HG03097 (cell line): Measurements from ENCODE around the gene DHDH.
"Not testable (repeated sequence)": the region's sequence is repeated elsewhere in the genome, so short reads cannot be mapped to it uniquely, and the experiment has no call there.

Source experiments
- ATAC-seq: cut with Tn5 transposase; IDR thresholded peaks from one replicate; pipeline ENCODE4 v1.9.1; 2021; ENCODE audit not compliant: unreplicated experiment, low FRiP score

Gene DHDH

DNA sequence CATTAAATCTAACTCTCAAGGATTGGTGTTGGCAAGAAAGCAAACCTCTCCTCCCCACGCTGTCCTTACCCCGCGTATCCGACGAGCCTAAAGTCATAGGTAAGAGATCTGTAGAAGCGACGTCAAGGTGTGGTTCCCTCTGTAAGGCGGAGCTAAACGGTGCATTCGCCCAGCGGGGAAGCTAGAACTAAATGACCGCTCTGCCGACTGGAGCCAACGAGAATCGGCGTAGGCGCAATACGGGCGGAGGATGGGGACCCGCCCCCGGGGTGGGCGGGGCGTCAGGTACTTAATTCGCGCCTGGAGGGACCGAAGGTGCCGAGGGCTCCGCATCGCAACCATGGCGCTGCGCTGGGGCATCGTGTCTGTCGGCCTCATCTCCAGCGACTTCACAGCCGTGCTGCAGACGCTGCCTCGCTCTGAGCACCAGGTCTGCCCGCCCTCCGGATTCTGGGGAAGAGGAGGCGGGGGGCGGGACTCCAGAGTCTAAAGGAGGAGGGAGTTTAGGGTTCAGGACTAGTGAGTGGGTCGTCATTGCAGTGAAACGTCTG, at the start of gene DHDH:
Gene DHDH, plus strand, starts transcription at position 318 of the 551 bp plus-strand sequence. Its CDS starts 23 bp downstream, at position 341.
- no peak for ATAC-seq

DNA sequence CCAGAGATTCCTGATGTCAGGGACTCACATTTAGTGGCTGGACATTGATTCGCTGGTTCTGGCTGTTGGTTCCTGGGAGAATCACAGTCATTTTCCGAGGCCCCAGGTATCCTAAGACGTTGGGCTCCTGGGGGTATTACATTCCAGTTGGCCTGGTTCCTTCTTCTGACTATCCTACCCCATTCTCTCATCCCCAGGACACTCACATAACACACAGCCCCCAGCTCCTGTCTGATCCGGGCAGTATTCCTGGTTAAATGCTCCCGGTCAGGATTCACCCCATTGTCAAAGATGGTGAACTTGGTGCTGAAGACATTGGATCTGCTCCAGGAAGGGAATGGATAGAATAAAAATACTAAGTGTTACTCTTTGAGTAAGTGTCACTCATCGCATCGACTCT, 49.8 kb upstream of the DHDH start:
- ATAC-seq: no peak

DNA sequence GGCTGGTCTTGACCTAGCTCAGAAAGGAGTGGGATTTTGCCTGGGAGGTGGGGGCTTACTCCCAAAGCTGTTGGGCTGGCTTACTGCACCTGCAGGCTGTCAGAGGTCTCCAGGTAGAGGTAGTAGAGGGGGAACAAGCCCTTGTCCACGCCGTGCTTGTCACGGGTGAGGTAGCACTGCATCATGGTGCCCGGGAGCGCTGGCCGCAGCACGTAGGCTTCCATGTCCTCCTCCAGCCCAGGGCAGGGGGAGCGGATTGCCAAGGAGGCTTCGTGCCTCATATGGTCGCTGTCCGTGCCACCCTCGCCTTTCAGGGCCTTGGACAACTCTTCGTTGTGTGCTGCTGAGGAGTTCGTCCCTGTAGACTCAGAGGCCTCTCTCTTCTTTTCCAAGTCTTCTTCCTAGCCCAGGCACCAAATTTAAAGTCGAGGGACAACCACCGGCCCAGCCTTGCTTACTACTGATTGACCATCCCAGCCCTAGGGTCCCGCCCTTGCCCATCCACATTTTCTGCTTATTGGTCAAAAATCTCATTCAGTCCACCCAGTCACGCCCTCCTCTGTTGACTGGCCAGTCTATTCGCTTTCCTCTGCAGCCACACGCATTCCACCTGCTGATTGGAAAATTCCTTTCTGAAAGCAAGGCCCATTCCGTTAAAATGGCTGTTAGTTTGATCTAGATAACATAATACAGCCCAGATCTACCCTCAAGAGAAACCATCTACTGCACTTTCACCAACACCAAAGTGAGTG, 45.5 kb upstream of the DHDH start:
- no peak for ATAC-seq

DNA sequence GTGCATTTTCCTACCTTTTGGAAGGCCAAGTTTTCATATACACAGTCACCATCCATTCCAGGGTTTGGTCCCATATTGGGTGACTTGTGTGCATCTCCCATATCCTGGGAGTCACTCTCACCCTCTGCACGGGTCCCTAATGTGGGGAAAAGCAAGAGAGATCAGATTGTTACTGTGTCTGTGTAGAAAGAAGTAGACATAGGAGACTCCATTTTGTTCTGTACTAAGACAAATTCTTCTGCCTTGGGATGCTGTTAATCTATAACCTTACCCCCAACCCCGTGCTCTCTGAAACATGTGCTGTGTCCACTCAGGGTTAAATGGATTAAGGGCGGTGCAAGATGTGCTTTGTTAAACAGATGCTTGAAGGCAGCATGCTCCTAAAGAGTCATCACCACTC, 44.0 kb upstream of the DHDH start:
- not testable (repeated sequence) for ATAC-seq

DNA sequence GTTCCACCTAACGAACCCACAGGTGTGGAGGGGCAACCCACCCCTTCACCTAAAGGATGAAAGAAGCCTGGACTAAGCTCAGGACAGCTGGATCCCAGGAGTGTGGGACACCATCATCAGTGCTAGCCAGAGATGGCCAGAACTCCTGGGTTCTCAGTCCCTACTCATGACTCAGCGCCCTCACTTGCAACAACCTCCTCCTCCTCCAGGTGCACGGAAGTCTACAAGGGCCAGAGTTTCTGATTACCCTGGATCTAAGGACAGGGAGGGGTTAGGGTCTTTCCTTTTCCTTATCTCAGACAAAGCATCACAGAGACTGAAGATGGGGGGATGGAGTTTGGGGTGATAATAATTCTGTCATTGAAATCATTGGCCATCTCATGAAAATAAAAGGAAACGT, 42.9 kb upstream of the DHDH start:
- no peak for ATAC-seq

DNA sequence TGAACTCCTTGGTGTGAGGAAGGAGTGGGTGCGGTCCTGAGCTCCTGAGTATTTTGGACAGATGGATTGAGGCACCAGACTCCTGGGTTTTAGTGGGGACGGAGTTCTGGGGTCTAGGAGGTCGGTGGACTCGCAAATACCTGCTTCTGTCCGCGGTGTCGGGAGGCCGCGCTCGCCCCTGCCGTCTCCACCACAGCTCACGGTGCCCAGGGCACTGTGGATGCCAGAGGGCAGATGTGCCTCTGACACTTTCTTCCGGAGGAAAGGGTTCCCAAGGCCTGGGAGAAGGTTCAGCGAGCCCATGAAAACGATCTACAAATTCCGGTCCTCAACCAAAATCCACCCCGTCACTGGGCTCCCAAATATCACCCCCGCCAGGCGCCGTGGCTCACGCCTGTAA, 38.3 kb upstream of the DHDH start:
- no peak for ATAC-seq

DNA sequence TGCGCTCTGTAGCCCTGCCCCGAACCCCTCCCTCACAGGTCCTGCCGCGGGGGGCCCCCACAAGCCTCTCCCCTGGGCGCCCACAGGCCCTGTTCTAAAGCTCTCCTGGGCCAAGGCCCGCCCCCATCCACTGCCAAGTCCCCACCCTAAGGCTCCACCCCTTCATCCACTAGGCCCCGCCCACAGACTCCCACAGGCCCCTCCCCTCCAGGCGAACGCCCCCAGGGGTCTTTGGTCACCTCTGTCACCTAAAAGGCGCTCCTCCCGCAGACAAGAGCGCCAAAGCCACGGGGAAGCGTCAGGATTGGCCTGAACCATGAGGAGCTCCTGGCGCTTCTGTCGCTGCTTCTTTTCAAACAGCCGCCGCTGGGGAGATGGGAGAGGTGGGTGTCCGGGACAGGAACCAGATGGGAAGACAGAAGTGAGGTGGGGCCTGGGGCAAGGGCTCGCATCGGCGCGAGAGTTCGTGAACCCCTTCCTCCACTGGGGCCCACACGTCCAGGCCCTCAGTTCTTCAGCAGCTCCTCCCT, 37.2 kb upstream of the DHDH start:
- no peak for ATAC-seq

DNA sequence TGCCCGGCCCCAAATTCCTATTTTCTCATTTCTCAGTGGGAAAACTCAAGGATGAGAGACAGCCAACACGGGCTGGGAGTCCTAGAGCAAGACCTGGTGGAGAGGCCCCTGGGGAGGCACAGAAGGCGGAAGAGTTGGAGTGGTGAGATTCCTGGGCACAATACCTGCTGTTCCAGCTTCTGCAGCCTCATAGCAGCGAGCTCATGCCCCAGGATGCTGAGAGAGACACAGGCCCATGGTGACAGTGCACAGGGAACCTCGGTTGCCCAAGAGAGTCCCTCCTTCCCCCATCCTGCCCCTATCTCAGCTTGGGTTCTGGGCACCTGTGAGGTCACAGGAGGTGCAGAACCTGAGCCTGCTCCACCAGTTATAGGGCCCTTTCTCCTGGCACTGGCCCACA, 36.3 kb upstream of the DHDH start:
- ATAC-seq: no peak

DNA sequence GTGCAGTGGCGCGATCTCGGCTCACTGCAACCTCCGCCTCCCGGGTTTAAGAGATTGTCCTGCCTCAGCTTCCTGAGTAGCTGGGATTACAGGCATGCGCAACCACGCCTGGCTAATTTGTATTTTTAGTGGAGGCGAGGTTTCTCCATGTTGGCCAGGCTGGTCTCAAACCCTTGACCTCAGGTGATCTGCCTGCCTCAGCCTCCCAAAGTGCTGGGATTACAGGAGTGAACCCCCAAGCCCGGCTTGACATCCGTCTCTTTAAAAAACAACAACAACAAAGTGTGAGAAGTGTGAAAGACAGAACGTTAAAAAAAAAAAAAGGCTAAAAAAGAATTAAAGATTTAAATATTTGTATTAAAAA, 34.1 kb upstream of the DHDH start:
- ATAC-seq: not testable (repeated sequence)

DNA sequence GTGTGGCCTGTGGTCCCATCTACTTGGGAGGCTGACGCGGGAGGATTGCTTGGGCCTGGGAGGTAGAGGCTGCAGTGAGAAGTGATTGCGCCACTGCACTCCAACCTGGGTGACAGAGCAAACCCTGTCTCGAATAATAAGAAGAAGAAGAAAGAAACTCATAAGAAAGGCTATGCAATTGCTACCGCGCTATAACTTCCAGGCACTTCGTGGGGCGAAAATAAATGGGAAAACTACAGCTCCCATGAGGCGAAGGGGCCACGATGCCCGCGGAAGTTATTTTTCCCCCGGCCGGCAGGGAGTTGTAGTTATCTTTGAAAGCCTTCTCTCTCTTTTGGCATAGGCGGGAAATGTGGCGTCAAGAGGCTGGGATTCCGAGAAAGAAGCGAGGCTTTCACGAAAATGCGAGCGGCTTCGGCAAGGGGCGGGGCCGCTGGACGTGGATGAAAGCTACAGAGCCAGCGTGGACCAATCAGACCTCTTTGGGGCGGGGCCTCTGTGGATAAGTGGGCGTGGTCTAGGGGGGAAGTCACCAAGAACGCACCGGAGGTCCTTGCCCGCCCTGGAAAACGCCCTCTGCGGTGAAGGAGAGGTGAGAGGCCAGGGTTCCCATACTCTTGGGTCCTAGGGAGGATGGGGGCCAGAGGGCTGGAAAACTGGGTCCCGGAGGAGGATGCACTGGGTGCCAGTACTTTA, 33.6 kb upstream of the DHDH start, which contains the start of gene NUCB1:
Gene NUCB1, plus strand, starts transcription at position 532 of the 696 bp plus-strand sequence. CDS start 485 bp downstream, outside the sequence.
- peak; percentile 85 for ATAC-seq

DNA sequence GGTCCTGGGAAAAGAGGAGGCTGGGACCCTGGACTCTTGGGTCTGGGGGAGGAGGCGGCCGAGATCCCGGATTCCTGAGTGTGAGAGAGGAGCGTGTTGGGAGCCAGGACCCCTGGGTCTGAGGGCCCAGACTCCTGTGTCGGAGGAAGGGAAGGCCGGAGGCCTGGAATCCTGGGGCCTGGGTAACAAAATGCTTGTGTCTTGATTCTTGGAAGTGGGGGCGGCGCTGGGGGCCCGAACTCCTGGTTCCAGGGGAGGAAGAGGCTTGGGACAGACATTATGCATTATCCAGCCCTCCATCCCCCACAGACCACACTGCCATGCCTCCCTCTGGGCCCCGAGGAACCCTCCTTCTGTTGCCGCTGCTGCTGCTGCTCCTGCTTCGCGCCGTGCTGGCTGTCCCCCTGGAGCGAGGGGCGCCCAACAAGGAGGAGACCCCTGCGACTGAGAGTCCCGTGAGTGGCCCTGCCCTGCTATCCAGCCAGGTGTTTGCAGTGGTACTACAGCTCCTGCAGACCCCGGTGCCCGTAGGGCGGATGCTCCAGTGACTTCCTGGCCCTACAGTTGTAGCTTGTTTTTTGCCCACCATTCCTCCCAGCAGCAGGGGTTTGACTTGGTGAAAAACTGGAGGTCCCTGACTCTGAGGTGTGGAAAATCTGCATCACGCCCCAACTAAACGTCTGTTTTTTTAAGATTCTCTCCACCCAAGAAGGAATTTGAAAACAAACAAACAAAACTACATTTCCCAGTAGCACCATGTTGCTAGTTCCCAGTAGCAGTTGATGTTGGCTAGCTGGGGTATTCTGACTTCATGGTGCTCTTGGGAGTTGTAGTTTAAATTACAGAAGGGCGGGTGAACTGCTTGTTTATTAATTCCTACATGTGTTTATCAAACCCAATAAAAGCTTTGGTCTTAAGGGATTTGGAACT, 32.8 kb upstream of the DHDH start:
- ATAC-seq: peak; percentile 7

DNA sequence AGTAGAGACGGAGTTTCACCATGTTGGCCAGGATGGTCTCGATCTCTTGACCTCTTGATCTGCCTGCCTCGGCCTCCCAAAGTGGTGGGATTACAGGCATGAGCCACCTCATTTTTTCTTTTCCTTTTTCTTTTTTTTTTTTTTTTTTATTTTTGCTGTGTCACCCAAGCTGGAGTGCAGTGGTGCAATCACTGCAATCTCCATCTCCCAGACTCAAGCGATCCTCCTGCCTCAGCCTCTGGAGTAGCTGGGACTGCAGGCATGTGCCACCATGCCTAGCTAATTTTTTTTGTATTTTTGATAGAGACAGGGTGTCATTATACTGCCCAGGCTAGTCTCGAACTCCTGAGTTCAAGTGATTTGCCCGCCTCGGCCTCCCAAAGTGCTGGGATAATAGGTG, 31.2 kb upstream of the DHDH start:
- not testable (repeated sequence) for ATAC-seq

DNA sequence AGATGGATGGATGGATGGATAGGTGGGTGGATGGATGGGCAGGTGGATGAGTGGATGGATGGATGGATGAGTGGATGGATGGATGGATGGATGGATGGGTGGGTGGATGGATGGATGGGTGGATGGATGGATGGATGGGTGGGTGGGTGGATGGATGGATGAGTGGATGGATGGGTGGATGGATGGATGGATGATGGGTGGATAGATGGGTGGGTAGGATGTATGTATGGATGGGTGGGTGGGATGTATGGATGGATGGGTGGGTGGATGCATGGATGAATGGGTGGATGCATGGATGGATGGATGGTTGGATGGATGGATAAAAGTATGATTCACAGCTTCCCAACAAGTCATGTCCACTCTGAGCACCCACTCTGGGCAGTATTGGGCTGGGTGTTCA, 29.7 kb upstream of the DHDH start:
- not testable (repeated sequence) for ATAC-seq

DNA sequence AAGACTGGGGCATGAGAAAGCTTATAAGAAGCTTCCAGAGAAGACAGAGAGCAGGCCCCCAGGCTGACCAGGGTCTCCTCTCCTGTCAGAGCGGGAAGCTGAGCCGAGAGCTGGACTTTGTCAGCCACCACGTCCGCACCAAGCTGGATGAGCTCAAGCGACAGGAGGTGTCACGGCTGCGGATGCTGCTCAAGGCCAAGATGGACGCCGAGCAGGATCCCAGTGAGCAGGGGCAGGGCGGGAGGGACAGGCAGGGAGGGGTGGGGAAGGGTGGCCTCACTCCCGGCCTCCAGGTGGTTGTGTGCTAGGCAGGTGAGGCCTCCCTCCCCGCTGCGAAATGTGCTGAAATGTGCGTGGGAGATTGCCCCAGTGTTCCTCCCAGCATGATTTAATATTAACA, 27.8 kb upstream of the DHDH start:
- no peak for ATAC-seq

DNA sequence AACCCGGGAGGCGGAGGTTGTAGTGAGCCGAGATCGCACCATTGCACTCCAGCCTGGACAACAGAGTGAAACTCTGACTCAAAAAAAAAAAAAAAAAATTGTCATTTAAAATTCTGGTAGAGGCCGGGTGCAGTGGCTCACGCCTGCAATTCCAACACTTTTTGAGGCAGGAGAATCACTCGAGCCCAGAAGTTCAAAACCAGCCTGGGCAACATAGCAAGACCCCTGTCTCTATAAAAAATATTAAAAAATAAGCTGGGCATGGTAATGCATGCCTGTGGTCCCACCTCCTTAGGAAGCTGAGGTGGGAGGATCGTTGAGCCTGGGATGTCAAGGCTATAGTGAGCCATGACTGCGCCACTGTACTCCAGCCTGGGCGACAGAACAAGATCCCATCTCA, 27.2 kb upstream of the DHDH start:
- no peak for ATAC-seq

DNA sequence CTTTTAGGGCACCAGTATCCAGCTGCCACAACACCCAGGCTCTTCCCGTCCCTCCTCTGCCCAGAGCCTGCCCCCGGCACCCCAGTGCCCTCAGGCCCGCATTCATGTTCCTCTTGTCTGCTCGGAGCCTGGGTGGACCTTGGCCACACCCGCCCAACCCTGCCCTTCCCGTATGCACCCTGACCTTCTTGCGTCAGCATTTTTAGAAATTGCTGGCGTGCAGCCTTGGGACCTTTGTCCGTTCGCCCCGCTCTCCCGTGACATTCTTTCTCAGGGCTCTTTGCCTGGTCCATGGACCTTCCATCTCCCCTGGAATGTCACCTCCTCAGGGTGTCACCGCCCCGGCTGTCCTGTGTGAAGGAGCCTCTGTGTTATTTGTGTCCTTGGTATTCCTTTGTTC, 25.8 kb upstream of the DHDH start:
- ATAC-seq: no peak

DNA sequence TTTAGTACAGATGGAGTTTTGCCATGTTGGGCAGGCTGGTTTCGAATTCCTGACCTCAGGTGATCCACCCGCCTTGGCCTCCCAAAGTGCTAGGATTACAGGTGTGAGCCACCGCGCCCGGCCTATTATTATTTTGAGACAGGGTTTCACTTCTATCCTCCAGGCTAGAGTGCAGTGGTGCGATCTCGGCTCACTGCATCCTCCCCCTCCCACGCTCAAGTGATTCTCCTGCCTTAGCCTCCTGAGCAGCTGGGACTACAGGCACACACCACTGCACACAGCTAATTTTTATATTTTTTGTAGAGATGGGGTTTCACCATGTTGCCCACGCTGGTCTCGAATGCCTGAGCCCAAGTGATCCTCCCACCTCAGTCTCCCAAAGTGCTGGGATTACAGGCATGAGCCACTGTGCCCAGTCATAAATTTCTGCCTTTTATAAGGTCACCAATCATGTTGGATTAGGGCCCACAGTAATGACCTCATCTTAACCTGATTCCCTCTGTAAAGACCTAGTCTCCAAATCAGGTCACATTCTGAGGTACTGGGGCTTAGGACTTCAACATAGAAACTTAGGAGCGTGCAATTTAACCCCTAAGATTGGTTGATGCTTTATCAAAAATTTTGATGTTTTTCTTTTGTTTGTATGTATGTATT, 23.9 kb upstream of the DHDH start:
- not testable (repeated sequence) for ATAC-seq

DNA sequence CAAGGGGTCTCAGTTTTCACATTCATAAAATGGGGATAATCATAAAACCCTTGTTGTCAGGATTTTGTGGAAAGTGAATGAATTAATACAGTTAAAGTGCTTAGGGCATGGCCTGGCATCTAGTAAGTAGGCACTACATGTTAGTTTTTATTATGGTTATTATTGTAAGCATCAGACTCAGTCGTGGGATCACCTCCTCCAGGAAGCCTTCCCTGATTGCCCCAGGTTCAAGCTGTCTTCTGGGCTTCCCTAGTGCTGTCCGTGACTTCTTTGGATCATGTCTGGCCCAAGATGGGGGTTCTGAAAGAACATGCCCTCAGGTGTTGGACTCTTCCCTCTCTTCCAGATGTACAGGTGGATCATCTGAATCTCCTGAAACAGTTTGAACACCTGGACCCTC, 22.7 kb upstream of the DHDH start:
- no peak for ATAC-seq

DNA sequence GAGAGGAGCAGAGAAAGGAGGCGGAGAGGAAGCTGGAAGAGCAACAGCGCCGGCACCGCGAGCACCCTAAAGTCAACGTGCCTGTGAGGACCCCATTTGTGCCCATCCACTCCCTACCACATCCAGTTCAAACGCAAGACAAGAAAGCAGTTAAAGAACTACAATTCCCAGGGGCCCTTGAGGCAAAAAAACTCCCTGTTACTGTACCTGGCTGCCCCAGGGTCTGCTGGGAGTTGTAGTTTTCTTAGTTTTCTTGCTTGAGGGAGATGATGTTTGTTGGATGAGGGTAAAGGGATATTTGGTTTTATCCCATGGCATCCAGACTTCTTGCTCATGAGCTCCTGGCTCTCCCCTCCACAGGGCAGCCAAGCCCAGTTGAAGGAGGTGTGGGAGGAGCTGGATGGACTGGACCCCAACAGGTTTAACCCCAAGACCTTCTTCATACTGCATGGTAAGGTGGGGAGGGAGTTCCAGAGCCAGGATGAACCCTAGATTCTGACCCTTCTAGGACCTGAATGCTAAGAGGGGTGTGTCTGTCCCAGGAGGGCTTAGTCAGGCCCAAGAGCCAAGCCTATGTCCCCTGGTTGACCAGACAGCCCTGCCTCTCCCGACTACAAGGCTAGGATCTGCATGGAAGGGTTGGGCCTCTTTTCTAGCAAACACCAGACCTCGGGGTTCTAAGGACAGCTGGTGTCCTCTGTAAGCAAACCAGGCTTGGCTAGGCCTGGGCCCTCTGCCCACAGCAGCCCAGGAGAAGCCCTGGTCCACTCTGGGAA, 20.2 kb upstream of the DHDH start:
- no peak for ATAC-seq
